Neural crest cell (in vitro differentiated cells): ENCODE measurements around the gene GDF9. TPM values are rescaled to one million over a fixed set of nuclear protein-coding genes. Genes with fewer than 3 reads are reported as not detected.

Experiments
- DNase-seq: peaks from one replicate; pipeline ENCODE4 v3.0.0; 2021; ENCODE audit warnings: low read depth, mixed read lengths, low spot score
- H3K27ac Mint-ChIP-seq: one replicate; pipeline ENCODE4 v1.8.0; 2021; ENCODE audit warnings: mild to moderate bottlenecking, mixed read lengths; ENCODE audit not compliant: unreplicated experiment
- H3K27me3 Mint-ChIP-seq: 2 replicates; pipeline ENCODE4 v1.8.0; 2021; ENCODE audit warnings: low read depth, mild to moderate bottlenecking, mixed read lengths
- H3K36me3 Mint-ChIP-seq: 2 replicates; pipeline ENCODE4 v1.8.0; 2021; ENCODE audit warnings: low read depth, mild to moderate bottlenecking, mixed read lengths
- H3K4me1 Mint-ChIP-seq: 2 replicates; pipeline ENCODE4 v1.8.0; 2021; ENCODE audit warnings: mixed read lengths
- H3K4me3 Mint-ChIP-seq: one replicate; pipeline ENCODE4 v1.8.0; 2021; ENCODE audit warnings: mild to moderate bottlenecking, mixed read lengths
- H3K9me3 Mint-ChIP-seq: 2 replicates; pipeline ENCODE4 v1.8.0; 2021; ENCODE audit warnings: mixed read lengths
- CTCF ChIP-seq: fragments of 200-600 bp; sonication (generic); conservative IDR thresholded peaks from 2 replicates; pipeline ENCODE4 v1.5.0; 2021; ENCODE audit warnings: antibody characterized with exemption, mild to moderate bottlenecking
- total RNA-seq: library from RNA; stranded (reverse); gene quantifications from 2 replicates; pipeline ENCODE4 v1.2.1, GENCODE V29; 2021

GDF9 gene
- total RNA-seq, 1 donor from 2014 or later = 0.49 TPM

DNA sequence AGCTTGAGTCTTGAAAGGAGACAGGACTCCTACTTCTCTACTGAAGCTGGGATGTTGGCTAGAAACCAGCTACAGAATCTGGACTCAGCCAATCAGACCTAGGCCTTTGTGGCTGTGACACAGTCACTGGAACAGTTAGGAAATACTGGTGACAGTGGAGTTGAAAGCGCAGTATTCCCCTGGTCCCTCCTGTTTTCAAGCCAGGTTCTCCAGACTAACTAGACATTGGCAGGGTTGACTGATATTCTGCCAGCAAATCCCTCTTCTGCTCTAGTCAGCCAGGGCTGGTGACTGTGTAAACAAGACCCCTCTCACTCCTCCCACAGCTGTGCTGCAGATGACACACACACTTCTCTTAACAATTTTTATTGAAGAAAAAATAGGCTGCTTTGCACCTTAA is 44.5 kb downstream of the GDF9 start:
- peak overlapping the region; percentile 60 for H3K4me3 Mint-ChIP-seq

DNA sequence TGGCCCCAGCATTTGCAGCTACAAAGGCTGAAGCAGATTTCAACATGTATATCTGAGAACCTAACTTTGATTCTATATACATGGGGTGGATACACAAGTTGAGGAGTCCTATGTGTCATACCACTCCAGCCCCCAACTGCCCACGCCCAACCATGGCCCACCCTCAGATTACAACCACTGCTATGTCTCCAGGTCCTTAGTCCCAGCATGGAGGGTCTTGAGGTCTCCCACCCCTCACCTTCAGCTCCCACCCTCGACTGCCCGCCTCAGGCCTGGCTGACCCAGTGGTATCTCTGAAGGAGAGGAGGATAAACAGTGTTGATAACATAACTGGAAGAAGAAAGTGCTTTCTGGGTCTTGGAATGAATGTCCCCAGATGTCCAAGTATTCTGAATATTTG is 44.9 kb downstream of the GDF9 start:
- peak overlapping the region; percentile 60 for H3K4me3 Mint-ChIP-seq

More for the DNA sequence above, 44.5 kb downstream of the GDF9 start:
- H3K36me3 Mint-ChIP-seq = no peaks in the 10 kb centered on the region
- H3K9me3 Mint-ChIP-seq = no peaks in the 10 kb centered on the region
- no peak for DNase-seq
- H3K4me1 Mint-ChIP-seq = peaks cover 23% of the 10 kb centered on the region
- H3K27me3 Mint-ChIP-seq = peaks cover 50% of the 10 kb centered on the region
- peak overlapping the region; percentile 40 for H3K27ac Mint-ChIP-seq
- no peak for TF ChIP-seq CTCF

GRCh38 chr5:132820162-132820754 is 46.0 kb downstream of the GDF9 start:
- Mint-ChIP-seq H3K36me3 (no peaks in the 10 kb centered on the region), H3K4me1 (peaks cover 23% of the 10 kb centered on the region), H3K4me3 (peak overlapping the region; percentile 13), H3K27me3 (peaks cover 54% of the 10 kb centered on the region), H3K27ac (no peak overlapping the region), H3K9me3 (no peaks in the 10 kb centered on the region)
- peak; percentile 97 for DNase-seq
- TF ChIP-seq CTCF = peak; percentile 93

More for the DNA sequence above, 44.9 kb downstream of the GDF9 start:
- Mint-ChIP-seq H3K4me1 (peaks cover 23% of the 10 kb centered on the region), H3K9me3 (no peaks in the 10 kb centered on the region), H3K27ac (peak overlapping the region; percentile 40), H3K36me3 (no peaks in the 10 kb centered on the region), H3K27me3 (peaks cover 50% of the 10 kb centered on the region)
- no peak for TF ChIP-seq CTCF
- no peak for DNase-seq

- Mint-ChIP-seq H3K27ac (no peak overlapping the region), H3K27me3 (peaks cover 52% of the 10 kb centered on the region), H3K36me3 (peaks cover 2% of the 10 kb centered on the region), H3K4me1 (peaks cover 26% of the 10 kb centered on the region), H3K4me3 (no peak overlapping the region), H3K9me3 (no peaks in the 10 kb centered on the region)
- no peak for DNase-seq
- TF ChIP-seq CTCF = no peak
Observed at GRCh38 chr5:132819468-132819867, 46.8 kb downstream of the GDF9 start.

- peaks cover 2% of the 10 kb centered on the region for H3K36me3 Mint-ChIP-seq
- H3K27ac Mint-ChIP-seq = no peak overlapping the region
- H3K9me3 Mint-ChIP-seq = no peaks in the 10 kb centered on the region
- no peak for TF ChIP-seq CTCF
- H3K4me3 Mint-ChIP-seq = no peak overlapping the region
- peaks cover 29% of the 10 kb centered on the region for H3K4me1 Mint-ChIP-seq
- DNase-seq = no peak
- peaks cover 60% of the 10 kb centered on the region for H3K27me3 Mint-ChIP-seq
Observed at GRCh38 chr5:132817011-132817410, 49.3 kb downstream of the GDF9 start.
